NCI-H524 treated with DMSO at 0.1 percent for 48 hours (cell line): ENCODE results near the gene ALPP.
"Not testable (repeated sequence)": the region's sequence is repeated elsewhere in the genome, so short reads cannot be mapped to it uniquely, and the experiment has no call there.

Source experiments
- DNase-seq: peaks from one replicate; lab custom pipeline; 2025; lab: John Stamatoyannopoulos, UW

ALPP gene

DNA sequence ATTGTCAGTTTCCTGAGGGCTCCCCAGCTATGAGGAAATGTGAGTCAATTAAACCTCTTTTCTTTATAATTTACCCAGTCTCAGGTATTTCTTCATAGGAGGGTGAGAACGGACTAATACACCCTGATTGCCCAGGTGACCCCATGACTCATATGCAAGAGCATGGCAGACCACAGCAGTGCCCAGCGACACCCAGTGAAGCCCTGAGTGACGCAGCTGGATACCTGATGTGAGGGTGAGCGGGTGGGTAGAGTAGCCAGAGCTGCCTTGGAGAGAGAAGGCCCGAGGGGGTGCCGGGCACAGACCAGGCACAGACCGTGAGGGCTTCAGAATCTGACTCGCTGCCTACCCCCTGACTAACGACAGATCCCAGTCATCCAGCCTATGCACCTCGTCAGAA, 43.5 kb downstream of the ALPP start:
- DNase-seq = no peak

DNA sequence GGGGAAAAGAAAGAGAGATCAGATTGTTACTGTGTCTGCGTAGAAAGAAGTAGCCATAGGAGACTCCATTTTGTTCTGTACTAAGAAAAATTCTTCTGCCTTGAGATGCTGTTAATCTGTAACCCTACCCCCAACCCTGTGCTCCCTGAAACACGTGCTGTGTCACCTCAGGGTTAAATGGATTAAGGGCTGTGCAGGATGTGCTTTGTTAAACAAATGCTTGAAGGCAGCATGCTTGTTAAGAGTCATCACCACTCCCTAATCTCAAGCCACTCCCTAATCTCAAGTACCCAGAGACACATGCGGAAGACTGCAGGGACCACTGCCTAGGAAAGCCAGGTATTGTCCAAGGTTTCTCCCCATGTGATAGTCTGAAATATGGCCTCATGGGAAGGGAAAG, 44.4 kb downstream of the ALPP start:
- DNase-seq = not testable (repeated sequence)

DNA sequence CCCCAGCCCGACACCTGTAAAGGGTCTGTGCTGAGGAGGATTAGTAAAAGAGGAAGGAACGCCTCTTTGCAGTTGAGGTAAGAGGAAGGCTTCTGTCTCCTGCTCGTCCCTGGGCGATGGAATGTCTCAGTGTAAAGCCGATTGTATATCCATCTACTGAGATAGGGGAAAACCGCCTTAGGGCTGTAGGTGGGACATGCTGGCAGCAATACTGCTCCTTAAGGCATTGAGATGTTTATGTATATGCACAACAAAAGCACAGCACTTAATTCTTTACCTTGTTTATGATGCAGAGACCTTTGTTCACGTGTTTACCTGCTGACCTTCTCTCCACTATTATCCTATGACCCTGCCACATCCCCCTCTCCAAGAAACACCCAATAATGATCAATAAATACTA, 44.9 kb downstream of the ALPP start:
- DNase-seq = not testable (repeated sequence)

DNA sequence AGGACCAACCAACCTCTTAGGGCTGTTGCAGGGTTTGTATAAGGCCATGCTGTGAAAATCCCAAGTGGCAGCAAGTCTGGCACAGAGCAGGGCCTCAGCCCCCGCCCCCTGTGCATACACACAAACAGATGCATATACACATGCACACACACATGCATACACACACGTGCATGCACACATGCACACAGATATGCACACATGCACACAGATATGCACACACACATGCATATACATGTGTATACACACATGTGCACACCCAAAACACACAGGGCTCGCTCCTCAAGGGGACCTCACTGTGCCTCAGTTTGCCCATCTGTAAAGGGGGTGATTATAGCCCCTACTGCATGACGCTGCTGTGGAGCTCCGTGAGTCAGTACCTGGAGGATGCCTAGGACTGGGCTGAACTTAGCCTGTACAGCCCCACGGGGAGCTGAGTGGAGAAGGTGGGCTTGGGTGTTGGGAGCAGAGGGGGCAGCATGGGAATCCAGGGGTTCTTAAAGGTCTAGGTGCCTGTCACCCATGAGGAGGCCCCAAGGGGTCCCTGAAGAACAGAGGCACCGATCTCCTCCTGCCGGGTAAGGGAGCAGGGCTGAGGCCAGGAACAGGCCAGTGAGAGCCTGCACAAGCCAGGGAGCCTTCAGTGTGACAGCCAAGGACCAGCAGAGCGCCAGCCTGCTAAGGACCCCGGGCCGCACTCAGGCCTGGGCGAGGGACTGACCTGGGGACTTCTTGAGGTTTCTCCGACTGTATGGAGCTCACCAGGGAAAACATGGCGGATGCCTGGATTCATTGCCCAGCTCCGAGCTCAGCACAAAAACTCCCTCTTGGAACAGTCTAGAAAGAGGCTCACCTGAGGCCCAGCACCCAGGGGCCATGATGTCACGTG, 53.4 kb downstream of the ALPP start:
- no peak for DNase-seq
